ENCODE measurements around the gene CELA2B.

- TF ChIP-seq FOXM1 (IDR thresholded peaks at IDR 0.05; ENCODE audit: low read depth) (no peak), FOXM1 (CRISPR knock-in tag; IDR thresholded peaks at IDR 0.05; ENCODE audit: low read depth) (no peak), CHD4 (IDR thresholded peaks at IDR 0.05; ENCODE audit: insufficient read depth, insufficient replicate concordance, low read depth, low read length, poor library complexity, severe bottlenecking) (no peak), POLR2AphosphoS5 (IDR thresholded peaks at IDR 0.05; ENCODE audit: control insufficient read depth, insufficient read depth, low read depth, low read length) (no peak), CTCF (IDR thresholded peaks at IDR 0.05 in 2 of 3, conservative IDR thresholded peaks at IDR 0.05 in 1 of 3; ENCODE audit: insufficient read depth in 2 of 3, low read depth in 1 of 3, low read length in 3 of 3) (no peak), BRD9 (IDR thresholded peaks at IDR 0.05; ENCODE audit: low read depth, partially characterized antibody) (no peak), GABPA (tag; conservative IDR thresholded peaks at IDR 0.05; ENCODE audit: low read depth) (no peak), HES1 (IDR thresholded peaks at IDR 0.05; ENCODE audit: low read depth) (no peak), ZNF644 (tag; IDR thresholded peaks at IDR 0.05; ENCODE audit: low read depth) (no peak), SP2 (IDR thresholded peaks at IDR 0.05; ENCODE audit: extremely low read depth, low read depth, low read length, poor library complexity, severe bottlenecking) (no peak), PCBP2 (IDR thresholded peaks at IDR 0.05; ENCODE audit: low read depth, low read length, poor library complexity, severe bottlenecking) (no peak), PTBP1 (IDR thresholded peaks at IDR 0.05; ENCODE audit: low read depth, low read length) (no peak), SOX6 (IDR thresholded peaks at IDR 0.05) (no peak)
- TF ChIP-seq, protein P1, sequence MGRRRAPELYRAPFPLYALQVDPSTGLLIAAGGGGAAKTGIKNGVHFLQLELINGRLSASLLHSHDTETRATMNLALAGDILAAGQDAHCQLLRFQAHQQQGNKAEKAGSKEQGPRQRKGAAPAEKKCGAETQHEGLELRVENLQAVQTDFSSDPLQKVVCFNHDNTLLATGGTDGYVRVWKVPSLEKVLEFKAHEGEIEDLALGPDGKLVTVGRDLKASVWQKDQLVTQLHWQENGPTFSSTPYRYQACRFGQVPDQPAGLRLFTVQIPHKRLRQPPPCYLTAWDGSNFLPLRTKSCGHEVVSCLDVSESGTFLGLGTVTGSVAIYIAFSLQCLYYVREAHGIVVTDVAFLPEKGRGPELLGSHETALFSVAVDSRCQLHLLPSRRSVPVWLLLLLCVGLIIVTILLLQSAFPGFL (CRISPR knock-in tag; IDR thresholded peaks at IDR 0.05) = no peak
Measured at GRCh38 chr1:15452866-15453571, 22.9 kb upstream of the CELA2B start.
